HG03520 (cell line): ENCODE results near the gene KCNA4.
"Not testable (repeated sequence)": the region's sequence is repeated elsewhere in the genome, so short reads cannot be mapped to it uniquely, and the experiment has no call there.

ENCODE experiments used
- ATAC-seq: cut with Tn5 transposase; IDR thresholded peaks from one replicate; pipeline ENCODE4 v1.9.1; 2021; ENCODE audit warnings: mild to moderate bottlenecking, moderate library complexity; ENCODE audit not compliant: unreplicated experiment

The KCNA4 gene

DNA sequence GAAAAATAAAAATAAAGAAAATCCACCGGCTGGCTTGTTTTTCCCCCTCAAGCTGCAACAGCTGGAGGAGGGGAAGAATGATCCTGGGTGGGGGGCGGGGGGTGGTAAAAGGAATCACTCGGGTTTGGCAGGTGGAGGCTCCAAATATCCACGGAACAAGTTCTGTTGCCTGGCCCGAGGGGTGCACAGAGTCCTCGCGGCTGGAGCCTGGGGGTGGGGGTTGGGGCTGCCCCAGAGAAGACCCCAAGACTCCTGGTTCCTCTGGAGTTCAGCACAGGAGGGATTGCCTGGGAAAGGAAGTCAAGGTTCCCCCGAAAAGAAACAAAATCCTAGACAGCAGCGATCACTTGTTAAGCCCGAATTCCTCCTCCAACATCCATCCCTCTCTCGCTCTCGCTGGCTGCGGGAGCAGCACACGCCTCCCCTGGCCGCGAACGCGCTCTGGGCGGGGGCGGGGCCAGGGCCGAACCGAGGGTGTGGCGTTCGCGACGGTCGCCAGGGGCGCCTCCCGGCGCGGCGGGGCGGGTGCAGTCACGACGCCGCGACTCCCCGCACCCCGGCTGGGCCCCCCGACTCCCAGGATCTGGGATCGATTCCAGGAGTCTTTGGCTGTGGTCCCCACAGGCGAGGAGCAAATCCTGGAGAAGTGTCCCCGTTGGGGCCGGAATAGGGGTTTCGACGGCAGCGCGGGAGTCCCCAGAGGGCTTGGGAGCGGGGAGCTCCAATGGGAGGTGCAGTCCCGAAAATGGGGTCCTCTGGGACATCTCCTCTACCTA is at the start of gene KCNA4:
Gene KCNA4, minus strand, starts transcription at position 443 of the 776 bp plus-strand sequence. CDS start 4,352 bp downstream, outside the sequence.
- ATAC-seq, result no peak

DNA sequence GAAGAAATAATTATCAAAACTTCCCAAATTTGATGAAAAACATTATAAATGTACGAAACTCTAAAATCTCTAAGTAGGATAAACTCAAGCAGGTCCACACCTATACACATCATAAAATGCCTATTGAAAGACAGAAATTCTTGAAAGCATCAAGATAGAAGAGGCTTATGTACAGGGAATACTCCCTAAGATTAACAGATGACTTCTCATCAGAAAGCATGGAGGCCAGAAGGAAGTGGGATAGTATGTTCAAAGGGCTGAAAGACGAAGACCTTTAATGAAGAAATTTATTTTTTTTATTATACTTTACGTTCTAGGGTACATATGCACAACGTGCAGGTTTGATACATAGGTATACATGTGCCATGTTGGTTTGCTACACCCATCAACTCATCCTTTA is 45.3 kb upstream of the KCNA4 start:
- ATAC-seq, result no peak

DNA sequence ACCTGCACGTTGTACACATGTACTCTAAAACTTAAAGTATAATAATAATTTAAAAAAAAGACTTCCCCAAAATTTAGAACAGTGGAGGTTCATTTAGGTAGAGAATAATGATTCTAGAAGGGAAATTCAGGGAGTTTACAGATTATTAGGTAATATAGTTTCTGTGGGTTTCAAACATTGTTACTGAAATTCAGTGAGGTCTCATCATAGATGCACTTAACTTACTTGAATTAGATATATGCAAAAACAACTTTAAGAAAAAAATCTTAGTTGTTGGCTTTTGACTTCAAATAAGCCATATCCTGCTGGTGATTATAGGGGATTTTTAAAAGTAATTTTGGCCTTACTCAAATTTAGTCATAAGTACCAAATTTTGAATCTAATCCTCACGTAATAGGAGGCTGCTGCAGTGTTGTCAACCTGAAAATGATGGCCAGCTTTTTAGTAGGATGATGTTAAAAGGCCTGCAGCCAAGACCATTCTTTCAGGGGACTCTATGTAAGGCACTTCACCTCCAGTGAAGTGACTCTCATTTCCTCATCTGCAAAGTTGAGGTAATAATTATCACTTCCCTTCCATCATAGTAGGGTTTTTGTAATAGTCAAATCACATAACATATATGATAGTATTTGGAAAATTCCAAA is 42.5 kb upstream of the KCNA4 start:
- ATAC-seq, result no peak

DNA sequence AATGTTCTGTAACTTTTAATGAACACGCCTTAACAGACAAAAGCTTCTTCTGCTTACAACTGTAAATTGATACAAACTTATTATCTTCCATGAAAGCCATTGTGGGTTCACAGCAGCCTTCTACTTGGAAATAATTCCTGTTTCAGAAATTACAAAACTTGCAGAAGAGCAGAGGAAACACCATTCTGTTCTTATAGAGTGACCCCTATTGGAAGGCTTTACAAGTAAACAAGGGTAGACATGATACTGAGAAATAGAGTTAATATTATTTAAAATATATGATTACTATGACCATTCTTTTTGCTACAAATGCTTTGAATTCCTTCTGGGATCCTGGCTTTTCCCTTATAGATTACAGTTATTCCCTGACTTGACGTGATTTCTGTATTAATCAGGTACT is 32.4 kb upstream of the KCNA4 start:
- no peak for ATAC-seq

DNA sequence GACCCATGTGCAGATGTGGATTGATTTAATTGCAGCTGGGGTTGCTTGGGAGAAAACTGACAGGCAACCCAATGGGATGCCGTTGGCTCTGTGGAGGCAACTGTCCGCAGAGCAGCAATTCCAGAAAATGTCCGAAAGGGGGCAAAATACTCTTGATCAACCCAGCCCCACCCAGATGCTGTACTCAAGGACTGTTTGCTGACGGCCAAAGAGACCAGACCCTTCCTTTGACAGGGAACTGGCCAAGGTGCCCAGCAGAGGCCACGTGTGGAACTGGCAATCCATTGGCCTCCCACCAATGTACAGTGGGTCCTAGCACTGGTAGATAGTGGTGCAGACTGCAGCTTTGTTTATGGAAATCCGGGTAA is 29.7 kb upstream of the KCNA4 start:
- no peak for ATAC-seq

DNA sequence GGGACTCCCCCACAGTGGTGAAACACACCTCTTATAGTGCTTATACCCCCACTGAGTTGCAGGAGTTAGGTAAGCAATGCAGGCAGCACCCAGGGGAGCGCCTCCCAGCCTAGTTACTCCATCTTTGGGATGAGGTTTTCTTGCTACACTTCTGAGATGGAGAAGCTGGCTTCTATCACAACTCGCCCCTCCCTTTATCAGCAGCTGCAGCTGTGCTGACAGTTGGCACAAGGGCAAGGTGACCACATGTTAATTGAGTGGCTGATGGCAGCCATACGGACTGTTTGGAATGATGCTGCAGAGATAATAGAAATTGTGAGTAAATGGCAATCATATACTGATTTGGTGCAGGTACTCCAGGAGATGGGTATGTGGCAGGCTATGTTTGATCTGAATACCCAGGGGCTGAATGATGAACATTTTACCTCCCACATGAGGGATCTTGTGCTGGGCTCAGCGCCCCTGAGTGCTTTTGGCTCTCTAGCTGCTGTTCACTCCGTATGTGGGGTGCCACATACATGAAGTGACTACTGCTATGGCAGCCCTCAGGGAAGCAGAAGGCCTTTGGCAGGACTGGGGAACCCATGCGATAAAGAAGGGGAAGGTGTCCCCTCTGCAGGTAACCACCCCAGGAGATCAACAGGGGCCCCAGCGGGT is 29.2 kb upstream of the KCNA4 start:
- ATAC-seq, result no peak

DNA sequence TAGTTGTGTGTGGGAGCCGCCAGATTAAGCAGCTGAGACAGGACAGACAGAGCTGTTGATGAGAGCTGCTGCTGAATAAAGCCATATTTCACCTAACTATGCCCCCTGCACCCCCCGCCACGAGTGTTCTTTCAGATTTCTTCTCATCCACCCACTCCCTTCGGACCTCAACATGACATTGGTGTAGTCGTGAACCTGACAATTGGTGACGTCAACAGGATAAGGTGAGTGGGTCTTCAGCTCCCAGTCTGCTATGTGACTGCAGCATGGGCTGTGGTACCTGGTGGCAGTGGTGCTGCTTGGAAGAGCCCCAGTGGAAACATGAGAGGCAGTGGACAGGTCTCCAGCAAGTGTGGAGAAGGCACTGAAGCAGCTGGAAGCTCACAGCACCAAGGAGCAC is 28.3 kb upstream of the KCNA4 start:
- ATAC-seq, result no peak

DNA sequence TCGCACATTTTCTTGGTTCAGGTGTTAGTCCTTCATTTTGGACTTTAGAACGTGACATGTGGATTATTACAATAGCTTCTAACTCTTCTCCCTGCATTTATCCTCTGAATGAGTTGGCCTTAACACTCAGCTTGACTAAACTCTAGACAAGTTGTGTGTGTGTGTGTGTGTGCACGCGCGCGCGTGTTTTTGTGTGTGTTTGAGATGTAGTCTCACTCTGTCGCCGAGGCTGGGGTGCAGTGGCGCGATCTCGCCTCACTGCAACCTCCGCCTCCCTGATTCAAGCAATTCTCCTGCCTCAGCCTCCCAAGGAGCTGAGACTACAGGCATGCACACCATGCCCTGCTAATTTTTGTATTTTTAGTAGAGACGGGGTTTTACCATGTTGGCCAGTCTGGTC is 24.3 kb upstream of the KCNA4 start:
- no peak for ATAC-seq

DNA sequence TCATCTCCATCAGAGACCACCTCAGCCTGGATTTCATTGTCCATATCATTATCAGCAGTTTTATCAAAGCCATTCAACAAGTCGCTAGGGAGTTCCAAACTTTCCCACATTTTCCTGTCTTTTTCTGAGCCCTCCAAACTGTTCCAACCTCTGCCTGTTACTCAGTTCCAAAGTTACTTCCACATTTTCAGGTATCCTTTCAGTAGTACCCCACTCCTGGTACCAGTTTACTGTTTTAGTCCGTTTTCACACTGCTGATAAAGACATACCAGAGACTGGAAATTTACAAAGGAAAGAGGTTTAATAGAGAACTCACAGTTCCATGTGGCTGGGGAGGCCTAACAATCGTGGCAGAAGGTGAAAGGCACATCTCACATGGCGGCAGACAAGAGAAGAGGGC is 17.9 kb upstream of the KCNA4 start:
- ATAC-seq, result not testable (repeated sequence)

DNA sequence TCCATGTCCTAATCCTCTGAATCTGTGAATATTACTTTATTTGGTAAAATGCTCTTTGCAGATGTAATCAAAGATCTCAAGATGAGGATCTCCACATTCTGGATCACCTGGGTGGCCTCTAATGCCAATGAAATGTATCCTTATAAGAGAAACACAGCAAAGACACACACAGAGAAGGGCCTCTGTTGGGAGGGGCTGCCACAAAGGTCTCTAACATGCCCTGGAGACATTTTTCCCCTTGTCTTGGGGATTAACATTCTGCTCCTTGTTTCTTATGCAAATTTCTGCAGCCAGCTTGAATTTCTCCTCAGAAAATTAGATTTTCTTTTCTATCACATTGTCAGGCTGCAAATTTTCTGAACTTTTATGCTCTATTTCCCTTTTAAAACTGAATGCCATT is 17.3 kb upstream of the KCNA4 start:
- ATAC-seq, result not testable (repeated sequence)

DNA sequence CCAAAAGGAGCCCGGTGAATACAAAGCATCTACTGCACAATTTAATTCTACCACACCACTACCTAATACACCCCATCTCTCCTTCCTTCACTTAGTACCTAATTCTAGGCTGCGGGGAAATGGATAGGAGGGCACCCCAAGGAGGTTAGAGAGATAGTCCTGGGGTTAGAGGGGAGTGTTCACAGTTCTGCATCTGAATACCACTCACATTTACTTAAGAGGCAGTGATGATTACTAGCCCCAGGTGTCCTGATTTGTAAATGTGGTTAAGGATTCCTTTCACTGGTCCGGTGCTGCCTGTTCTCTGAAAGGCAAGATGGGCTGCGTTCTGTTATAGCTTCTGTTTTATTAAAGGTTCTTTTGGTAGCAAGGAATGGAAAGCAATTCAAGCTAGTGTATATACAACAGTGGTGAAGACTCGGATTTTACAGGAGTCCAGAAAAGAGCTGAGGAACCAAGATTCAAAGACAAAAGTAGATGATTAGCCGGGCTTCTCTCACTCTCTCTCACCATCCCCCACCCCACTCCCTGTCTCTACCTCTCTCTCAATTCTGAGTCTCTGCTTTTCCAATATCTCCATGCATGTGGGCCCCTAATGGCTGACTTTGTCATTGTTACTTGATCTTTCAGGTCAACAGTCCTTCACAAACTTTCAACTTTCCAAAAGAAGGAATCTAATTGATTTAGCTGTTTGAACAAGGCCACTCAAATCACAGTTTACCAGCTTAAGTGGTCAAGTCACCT is 8.7 kb upstream of the KCNA4 start:
- ATAC-seq, result no peak

DNA sequence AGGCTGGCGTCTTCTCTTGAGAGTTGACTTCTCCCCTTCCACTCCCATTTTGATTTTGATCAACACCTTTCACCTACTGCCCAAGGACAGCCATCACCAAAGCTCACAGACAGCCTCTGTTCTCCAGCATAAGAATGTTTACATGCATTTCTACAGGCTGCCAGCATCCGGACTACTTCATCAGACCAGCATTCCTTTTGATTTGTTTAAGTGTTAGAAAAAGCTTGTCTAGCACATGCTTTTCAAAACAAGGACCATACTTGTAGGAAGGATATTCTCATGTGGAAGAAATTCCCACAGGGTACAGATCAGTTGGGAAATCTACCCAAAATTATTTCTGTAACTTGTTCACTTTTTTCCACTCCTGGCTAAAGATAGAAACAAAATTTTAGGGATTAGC is 6.2 kb upstream of the KCNA4 start:
- no peak for ATAC-seq

DNA sequence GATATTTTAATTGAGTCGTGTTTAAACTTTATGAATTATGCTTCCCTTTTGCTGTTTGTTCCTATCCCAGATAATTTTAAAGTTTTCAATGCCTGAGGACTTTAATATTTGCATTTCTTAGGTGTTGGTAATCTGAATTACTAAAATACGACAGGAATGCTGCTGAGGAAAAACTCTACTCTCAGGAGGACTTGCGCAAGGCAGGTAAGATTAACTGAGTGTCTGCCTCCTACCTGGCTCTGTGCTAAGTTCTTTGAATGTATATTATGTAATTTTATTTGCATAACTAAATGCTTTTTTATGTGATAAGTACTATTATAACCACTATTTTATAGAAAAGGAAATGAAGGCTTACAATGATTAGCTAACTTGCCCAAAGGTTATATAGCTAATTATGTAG is 2.7 kb upstream of the KCNA4 start:
- ATAC-seq, result no peak

DNA sequence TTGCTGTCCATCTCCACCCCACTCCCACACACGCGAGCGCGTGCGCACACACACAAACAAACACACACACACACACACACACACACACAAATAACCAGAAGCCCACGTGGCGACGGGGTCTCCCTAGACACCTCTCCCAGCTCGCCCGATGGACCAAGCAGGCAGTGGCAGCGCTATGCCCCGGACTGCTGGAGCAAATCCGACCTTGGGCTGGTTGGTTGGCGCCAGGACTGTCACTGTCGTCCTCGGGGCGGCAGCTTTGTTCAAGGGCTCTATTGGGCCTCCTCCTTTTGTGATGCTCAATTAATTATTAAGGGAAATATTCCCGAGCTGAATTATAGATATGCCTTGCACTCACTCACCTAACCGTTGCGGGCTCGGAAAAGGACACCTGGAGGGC is 1.7 kb upstream of the KCNA4 start:
- ATAC-seq, result no peak

DNA sequence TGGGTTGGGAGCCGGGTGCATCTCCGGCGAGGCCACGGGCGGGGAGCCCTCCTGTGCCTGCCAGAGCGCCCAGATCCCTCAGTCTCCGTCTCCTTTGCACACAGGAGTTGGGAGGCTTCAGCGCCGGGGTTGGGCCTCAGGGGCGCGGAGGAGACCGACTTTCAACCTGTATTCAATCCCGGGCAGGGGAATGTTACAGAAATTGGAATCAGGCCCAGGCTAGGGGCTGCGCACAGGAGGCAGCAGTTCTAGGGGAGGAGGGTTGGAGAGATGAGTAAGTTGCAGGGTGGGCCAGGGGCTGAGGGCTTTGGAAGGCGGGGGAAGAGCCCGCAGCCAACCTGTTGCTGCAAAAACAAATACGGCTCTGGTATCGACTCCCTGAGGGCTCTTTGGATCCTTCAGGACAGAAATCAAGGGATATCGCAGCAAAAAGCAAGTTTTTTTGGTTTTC is 640 bp upstream of the KCNA4 start:
- no peak for ATAC-seq

DNA sequence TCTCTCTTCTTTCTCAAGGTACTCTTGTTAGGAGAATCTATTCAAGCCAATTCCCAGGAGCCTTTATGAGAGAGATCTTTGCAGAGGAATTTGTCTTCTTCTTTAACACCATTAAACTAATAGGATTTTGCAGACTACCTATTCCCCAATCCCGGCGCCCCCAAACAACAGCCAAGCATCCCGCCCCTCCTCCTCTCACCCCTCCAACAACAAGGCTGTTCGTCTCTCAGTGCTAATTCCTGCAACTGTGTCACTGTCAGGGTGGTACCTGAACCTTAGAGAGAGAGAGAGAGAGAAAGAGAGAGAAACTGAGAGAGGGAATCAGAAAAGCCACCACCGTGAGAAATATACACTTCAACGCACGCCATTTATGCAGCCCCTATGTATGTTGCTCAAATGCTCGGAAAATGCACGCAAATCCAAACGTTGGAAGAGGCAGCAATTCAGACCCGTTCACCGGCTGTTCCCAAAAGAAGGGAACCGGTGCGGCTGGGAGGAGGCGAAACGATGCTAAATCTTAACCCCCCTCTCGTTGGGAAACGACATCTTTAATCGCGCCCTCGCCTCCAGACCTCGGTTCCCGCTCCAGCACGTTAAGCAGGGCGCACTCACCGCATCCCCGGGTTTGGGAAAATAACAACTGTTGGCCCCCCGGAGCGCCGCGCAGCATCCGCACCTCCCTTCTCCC is 961 bp downstream of the KCNA4 start:
- no peak for ATAC-seq

DNA sequence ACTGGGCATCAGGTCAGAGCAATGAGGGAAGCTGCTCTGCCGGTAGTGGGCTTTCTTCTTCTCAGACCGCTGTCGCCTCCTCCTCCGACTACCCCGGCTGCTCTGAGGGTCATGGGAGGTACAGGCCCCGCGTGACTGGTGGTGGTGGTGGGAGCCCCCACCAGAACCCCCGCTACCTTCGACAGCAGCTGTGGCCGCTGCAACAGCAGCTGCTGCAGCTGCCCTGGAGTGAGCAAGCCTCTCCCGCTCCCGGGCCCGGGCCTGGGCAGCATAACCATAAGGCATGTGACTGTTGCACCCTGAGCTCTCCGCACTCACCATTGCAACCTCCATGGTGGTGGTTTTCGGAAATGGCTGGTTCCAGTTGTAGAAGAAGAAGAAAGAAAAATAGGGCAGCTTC is 4.5 kb downstream of the KCNA4 start:
- no peak for ATAC-seq

DNA sequence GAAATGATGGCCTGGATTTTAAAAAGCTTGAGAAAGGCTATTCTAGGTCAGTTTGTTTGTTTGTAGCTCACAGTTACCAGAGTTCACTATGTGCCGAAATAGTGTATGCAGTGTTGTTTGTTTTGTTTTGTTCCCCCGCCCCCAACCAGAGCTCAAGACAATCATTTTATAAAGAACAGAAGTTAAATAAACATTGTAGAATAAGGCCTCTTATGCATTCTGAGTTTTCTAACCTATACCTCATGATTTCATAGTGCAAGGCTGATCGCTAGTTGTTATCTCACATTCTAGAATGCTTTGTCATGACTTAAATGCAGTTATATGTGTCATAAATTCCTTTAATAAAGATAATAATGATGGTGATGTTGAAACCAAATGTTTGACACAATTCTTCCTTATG is 7.8 kb downstream of the KCNA4 start:
- ATAC-seq, result no peak

DNA sequence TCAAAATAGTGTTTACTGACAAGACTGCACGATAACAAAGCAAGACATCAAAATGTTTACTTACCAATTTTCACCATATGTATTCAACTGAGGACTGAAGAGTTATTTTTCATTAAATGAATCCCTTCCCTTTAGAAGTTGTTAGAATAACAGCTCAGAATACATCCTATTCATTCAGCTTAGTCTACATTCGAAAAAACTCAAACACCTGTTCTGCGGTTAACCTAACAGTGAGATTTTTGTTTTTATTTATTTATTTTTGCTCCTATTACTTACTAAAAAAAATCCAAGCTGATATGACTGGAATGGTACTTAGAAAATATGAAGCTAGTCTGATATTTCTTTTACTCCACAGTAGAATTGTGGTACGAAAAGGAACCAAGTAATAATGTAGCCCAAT is 10.0 kb downstream of the KCNA4 start:
- ATAC-seq, result no peak

DNA sequence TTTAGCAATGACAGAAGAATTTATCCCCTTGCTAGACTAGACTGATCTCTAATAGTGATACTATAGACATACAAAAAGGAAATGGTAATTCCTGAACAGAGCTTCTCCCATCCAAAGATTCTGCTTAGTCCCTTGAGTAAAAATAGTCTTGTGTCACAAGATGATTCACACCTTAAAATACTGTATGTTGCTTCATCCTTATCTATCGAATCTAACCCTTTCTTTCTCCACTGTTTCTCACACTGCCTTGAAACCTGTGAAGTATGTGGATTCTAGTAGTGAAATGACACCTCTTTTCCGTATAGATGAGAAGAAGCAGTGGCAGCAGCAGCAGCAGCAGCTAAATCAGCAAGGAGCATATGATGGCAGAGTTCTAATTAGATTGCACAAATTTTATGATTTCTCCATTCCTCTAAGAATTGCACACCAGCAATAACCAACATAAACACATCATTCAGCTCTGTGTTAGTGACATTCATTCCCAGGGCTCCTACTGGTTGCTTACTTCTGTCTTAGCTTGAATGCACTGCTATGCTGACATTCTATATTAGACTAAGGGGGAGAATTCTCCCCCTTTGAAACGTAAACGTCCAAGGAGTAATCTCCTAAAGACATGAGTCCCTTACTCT is 14.6 kb downstream of the KCNA4 start:
- ATAC-seq, result no peak
